ENCODE results near the gene SLCO2A1. TPM values are rescaled to one million over a fixed set of nuclear protein-coding genes. Genes with fewer than 3 reads are reported as not detected.

The SLCO2A1 gene
- total and polyA plus RNA-seq, 2 experiments from 2014 or later, result 0.31 to 1.0 TPM

DNA sequence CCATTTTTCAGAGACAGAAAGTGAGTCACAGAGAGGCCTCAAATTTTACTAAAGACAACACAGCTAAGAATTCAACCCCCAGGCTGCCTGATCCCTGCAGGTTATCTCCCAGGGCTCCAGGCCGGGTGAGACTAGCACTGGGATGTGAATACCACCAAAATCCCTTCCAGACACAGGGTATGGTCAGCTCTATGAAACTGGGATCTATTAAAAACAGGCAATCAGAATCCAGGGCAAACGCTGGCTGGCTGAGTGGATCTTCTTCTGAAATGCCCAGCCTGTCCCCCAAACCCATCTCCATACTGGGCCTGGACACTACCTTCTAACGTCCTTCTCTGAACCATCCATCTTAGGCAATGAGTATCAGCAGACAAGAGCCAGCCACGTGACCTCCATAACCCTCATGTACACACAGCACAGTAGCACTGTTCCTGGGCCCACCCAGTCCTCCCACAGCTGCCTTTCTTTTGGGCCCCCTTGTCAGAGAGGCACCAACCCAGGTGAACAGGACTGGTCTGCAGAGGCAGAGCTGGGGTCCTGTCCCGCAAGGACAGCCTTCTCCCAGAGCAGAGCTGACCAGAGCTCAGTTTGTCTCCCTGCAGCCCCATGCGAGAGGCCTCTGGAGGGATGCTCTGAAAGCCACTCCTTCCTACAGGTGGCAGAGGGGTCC lies 135.9 kb downstream of the SLCO2A1 start (continued):
- TF ChIP-seq, protein P1, sequence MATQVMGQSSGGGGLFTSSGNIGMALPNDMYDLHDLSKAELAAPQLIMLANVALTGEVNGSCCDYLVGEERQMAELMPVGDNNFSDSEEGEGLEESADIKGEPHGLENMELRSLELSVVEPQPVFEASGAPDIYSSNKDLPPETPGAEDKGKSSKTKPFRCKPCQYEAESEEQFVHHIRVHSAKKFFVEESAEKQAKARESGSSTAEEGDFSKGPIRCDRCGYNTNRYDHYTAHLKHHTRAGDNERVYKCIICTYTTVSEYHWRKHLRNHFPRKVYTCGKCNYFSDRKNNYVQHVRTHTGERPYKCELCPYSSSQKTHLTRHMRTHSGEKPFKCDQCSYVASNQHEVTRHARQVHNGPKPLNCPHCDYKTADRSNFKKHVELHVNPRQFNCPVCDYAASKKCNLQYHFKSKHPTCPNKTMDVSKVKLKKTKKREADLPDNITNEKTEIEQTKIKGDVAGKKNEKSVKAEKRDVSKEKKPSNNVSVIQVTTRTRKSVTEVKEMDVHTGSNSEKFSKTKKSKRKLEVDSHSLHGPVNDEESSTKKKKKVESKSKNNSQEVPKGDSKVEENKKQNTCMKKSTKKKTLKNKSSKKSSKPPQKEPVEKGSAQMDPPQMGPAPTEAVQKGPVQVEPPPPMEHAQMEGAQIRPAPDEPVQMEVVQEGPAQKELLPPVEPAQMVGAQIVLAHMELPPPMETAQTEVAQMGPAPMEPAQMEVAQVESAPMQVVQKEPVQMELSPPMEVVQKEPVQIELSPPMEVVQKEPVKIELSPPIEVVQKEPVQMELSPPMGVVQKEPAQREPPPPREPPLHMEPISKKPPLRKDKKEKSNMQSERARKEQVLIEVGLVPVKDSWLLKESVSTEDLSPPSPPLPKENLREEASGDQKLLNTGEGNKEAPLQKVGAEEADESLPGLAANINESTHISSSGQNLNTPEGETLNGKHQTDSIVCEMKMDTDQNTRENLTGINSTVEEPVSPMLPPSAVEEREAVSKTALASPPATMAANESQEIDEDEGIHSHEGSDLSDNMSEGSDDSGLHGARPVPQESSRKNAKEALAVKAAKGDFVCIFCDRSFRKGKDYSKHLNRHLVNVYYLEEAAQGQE (IDR thresholded peaks at IDR 0.05; ENCODE audit: unreplicated experiment), result no peak

DNA sequence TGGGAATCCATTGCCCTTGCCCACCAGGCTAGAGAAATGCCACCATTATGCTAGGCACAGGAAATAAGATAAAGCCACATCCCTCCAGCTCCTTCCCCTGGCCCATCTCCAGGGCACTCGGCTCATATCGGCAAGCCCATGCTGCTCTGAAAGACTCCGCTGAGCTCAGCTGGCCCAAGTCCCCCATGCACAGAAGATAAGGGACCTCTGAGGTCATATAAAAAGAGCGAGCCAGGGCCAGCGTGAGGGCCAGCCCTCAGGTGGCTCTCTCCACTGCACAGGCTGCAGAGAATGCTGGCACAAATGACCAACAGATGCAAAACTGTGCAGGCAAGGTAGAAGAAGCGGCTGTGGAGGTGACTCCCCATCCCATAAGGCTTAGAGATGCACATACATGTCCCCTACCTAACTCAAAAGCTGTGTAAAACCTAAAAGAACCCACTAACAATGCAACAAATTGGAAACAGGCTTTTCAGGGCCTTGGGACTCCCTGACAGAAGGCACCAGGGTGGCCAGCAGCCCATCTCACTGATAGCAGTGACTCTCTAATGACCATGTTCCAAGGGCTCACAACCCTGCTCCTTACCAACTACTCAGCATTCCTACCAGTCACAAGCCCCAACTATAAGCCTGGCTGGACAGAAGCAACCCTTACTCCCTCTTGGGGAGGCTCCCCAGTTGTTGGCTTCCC lies 137.0 kb downstream of the SLCO2A1 start:
- no peaks in the 10 kb centered on the region for H3K36me3 ChIP-seq (ENCODE audit: insufficient read depth)
- no peak overlapping the region for H3K4me3 ChIP-seq
- no peak overlapping the region for H2AFZ ChIP-seq
- H3K79me2 ChIP-seq (replicated peaks; ENCODE audit: insufficient read depth), result no peaks in the 10 kb centered on the region; the same call in 1 of the 2 replicates
- no peak overlapping the region for H3K27ac ChIP-seq (ENCODE audit: low read depth)
- DNase-seq (ENCODE audit: low spot score) (no peak), ATAC-seq (no peak)
- H3K4me2 ChIP-seq, result no peak overlapping the region
- H3K9me2 ChIP-seq (ENCODE audit: insufficient read depth), result no peaks in the 10 kb centered on the region
- peaks cover 36% of the 10 kb centered on the region for H3K27me3 ChIP-seq (ENCODE audit: insufficient read depth)
- no peak overlapping the region for H3K27ac Mint-ChIP-seq
- H3K36me3 Mint-ChIP-seq (ENCODE audit: low read depth), result no peaks in the 10 kb centered on the region
- peaks cover 20% of the 10 kb centered on the region for H3K4me1 Mint-ChIP-seq
- H3K4me1 ChIP-seq (ENCODE audit: insufficient read depth), result peaks cover 5% of the 10 kb centered on the region
- H3K27me3 Mint-ChIP-seq (ENCODE audit: insufficient read depth, low read depth, poor library complexity), result peaks cover 36% of the 10 kb centered on the region
- H3F3A ChIP-seq (replicated peaks; ENCODE audit: low read depth), result no peaks in the 10 kb centered on the region
- no peaks in the 10 kb centered on the region for H3K9me3 Mint-ChIP-seq
- no peak overlapping the region for H3K4me3 Mint-ChIP-seq
- no peaks in the 10 kb centered on the region for H4K20me1 ChIP-seq (replicated peaks; ENCODE audit: insufficient read depth)
- TF ChIP-seq STAT1 (IDR thresholded peaks at IDR 0.05; ENCODE audit: unreplicated experiment) (no peak), NANOG (IDR thresholded peaks at IDR 0.05; ENCODE audit: borderline replicate concordance) (no peak), EZH2phosphoT487 (IDR thresholded peaks at IDR 0.05; ENCODE audit: unreplicated experiment) (no peak), CREB1 (CRISPR knock-in tag; IDR thresholded peaks at IDR 0.05; ENCODE audit: low read depth) (no peak)
- TF ChIP-seq, protein P2, sequence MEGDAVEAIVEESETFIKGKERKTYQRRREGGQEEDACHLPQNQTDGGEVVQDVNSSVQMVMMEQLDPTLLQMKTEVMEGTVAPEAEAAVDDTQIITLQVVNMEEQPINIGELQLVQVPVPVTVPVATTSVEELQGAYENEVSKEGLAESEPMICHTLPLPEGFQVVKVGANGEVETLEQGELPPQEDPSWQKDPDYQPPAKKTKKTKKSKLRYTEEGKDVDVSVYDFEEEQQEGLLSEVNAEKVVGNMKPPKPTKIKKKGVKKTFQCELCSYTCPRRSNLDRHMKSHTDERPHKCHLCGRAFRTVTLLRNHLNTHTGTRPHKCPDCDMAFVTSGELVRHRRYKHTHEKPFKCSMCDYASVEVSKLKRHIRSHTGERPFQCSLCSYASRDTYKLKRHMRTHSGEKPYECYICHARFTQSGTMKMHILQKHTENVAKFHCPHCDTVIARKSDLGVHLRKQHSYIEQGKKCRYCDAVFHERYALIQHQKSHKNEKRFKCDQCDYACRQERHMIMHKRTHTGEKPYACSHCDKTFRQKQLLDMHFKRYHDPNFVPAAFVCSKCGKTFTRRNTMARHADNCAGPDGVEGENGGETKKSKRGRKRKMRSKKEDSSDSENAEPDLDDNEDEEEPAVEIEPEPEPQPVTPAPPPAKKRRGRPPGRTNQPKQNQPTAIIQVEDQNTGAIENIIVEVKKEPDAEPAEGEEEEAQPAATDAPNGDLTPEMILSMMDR (conservative IDR thresholded peaks at IDR 0.05; ENCODE audit: low read depth in 2 of 2), result no peak
- TF ChIP-seq, protein P3, sequence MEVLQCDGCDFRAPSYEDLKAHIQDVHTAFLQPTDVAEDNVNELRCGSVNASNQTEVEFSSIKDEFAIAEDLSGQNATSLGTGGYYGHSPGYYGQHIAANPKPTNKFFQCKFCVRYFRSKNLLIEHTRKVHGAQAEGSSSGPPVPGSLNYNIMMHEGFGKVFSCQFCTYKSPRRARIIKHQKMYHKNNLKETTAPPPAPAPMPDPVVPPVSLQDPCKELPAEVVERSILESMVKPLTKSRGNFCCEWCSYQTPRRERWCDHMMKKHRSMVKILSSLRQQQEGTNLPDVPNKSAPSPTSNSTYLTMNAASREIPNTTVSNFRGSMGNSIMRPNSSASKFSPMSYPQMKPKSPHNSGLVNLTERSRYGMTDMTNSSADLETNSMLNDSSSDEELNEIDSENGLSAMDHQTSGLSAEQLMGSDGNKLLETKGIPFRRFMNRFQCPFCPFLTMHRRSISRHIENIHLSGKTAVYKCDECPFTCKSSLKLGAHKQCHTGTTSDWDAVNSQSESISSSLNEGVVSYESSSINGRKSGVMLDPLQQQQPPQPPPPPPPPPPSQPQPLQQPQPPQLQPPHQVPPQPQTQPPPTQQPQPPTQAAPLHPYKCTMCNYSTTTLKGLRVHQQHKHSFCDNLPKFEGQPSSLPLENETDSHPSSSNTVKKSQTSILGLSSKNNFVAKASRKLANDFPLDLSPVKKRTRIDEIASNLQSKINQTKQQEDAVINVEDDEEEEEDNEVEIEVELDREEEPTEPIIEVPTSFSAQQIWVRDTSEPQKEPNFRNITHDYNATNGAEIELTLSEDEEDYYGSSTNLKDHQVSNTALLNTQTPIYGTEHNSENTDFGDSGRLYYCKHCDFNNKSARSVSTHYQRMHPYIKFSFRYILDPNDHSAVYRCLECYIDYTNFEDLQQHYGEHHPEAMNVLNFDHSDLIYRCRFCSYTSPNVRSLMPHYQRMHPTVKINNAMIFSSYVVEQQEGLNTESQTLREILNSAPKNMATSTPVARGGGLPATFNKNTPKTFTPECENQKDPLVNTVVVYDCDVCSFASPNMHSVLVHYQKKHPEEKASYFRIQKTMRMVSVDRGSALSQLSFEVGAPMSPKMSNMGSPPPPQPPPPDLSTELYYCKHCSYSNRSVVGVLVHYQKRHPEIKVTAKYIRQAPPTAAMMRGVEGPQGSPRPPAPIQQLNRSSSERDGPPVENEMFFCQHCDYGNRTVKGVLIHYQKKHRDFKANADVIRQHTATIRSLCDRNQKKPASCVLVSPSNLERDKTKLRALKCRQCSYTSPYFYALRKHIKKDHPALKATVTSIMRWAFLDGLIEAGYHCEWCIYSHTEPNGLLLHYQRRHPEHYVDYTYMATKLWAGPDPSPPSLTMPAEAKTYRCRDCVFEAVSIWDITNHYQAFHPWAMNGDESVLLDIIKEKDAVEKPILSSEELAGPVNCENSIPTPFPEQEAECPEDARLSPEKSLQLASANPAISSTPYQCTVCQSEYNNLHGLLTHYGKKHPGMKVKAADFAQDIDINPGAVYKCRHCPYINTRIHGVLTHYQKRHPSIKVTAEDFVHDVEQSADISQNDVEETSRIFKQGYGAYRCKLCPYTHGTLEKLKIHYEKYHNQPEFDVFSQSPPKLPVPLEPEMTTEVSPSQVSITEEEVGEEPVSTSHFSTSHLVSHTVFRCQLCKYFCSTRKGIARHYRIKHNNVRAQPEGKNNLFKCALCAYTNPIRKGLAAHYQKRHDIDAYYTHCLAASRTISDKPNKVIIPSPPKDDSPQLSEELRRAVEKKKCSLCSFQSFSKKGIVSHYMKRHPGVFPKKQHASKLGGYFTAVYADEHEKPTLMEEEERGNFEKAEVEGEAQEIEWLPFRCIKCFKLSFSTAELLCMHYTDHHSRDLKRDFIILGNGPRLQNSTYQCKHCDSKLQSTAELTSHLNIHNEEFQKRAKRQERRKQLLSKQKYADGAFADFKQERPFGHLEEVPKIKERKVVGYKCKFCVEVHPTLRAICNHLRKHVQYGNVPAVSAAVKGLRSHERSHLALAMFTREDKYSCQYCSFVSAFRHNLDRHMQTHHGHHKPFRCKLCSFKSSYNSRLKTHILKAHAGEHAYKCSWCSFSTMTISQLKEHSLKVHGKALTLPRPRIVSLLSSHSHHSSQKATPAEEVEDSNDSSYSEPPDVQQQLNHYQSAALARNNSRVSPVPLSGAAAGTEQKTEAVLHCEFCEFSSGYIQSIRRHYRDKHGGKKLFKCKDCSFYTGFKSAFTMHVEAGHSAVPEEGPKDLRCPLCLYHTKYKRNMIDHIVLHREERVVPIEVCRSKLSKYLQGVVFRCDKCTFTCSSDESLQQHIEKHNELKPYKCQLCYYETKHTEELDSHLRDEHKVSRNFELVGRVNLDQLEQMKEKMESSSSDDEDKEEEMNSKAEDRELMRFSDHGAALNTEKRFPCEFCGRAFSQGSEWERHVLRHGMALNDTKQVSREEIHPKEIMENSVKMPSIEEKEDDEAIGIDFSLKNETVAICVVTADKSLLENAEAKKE (CRISPR knock-in tag; IDR thresholded peaks at IDR 0.05), result no peak
- TF ChIP-seq, protein P1 (IDR thresholded peaks at IDR 0.05; ENCODE audit: unreplicated experiment), result no peak

Measured in GM23338 (cell line).